Measurements from ENCODE around the gene UBE2O. TPM values are rescaled to one million over a fixed set of nuclear protein-coding genes. Genes with fewer than 3 reads are reported as not detected.
"Not testable (repeated sequence)": the region's sequence is repeated elsewhere in the genome, so short reads cannot be mapped to it uniquely, and the experiment has no call there.

The UBE2O gene
- total and polyA plus RNA-seq, 7 donors: 6.2 to 26.3 (median 12.9) TPM

DNA sequence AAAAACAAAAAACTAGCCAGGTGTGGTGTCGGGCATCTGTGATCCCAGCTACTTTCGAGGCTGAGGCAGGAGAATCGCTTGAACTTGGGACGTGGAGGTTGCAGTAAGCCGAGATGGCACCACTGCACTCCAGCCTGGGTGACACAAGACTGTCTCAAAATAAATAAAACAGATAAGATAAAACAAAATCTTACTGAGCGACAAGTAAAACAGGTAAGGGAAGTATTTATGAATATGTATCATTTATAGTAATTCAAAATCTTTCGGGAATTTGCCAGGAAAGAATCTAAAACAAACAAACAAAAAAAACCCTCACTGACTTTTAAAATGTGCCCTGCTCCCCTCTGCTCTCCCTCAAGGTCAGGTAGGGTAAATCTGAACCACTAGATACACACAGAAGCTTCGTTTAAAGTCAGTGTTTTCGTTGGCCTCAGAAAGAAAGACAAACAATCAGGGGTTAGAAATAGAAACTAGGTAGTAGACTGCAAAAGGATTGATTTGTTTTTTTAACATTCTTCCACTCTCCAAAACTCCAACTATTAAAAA lies 101.4 kb downstream of the UBE2O start:
- WGBS, 2 donors: 72 to 84% methylated on average over 9 of the region's 9 CpGs
- DNase-seq: no peak
- H3K9me3 ChIP-seq: no peaks in the 10 kb centered on the region
- peaks cover 3 to 21% (median 18%) of the 10 kb centered on the region in 4 donors for H3K4me1 ChIP-seq
- no peak overlapping the region for H3K4me3 ChIP-seq
- H3K36me3 ChIP-seq: peaks cover 5 to 17% (median 11%) of the 10 kb centered on the region in 4 donors
- H3K27me3 ChIP-seq: no peaks in the 10 kb centered on the region
- no peak for TF ChIP-seq POLR2A (IDR thresholded peaks at IDR 0.05)
- no peak overlapping the region for H3K27ac ChIP-seq
- intact Hi-C loops (cut with DNase I): no loop called here

DNA sequence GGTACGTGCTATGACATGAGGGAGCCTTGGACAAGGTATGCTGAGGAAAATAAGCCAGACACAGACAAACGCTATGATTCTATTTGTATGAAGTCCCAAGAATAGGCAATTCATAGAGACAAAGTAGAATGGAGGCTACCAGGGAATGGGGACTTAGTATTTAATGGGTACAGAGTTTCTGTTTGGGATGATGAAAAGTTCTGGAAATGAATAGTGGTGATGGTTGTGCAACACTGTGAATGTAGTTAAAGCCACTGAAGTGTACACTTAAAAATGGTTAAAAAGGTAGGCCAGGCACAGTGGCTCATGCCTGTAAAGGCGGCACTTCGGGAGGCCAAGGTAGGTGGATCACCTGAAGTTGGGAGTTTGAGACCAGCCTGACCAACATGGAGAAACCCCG lies 102.5 kb downstream of the UBE2O start:
- Histone ChIP-seq H3K27me3 (no peaks in the 10 kb centered on the region), H3K4me3 (no peak overlapping the region), H3K36me3 (peaks cover 11 to 28% (median 17%) of the 10 kb centered on the region in 4 donors), H3K9me3 (no peaks in the 10 kb centered on the region), H3K4me1 (peaks cover 3 to 21% (median 18%) of the 10 kb centered on the region in 4 donors), H3K27ac (no peak overlapping the region)
- no peak for DNase-seq
- 97 to 98% methylated on average over 5 of the region's 5 CpGs for WGBS, 2 donors
- intact Hi-C loops (cut with DNase I): no loop called here
- no peak for TF ChIP-seq CTCF (IDR thresholded peaks at IDR 0.05)
- no peak for TF ChIP-seq POLR2AphosphoS5 (IDR thresholded peaks at IDR 0.05)
- no peak for TF ChIP-seq EP300 (IDR thresholded peaks at IDR 0.05)
- no peak for TF ChIP-seq POLR2A (IDR thresholded peaks at IDR 0.05)

DNA sequence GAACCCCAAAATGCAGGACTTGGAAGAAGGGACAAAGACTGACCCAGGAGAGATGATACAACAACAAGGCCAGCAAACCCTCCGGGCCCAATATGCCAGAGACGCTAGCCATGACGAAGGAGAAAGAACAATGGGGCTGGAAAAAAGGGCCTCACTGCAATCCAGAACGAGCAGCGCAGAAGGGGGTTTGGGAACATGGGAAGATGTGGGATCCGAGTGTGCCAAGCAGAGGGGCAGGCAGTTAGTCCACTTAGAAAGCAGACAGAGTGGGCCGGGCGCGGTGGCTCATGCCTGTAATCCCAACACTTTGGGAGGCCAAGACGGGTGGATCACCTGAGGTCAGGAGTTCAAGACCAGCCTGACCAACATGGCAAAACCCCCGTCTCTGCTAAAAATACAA lies 106.0 kb downstream of the UBE2O start:
- H3K27ac ChIP-seq; DNase-seq; H3K4me1 ChIP-seq; intact Hi-C loops (cut with DNase I); H3K4me3 ChIP-seq; H3K27me3 ChIP-seq; H3K9me3 ChIP-seq: not testable (repeated sequence)
- H3K36me3 ChIP-seq: peaks cover 11 to 61% (median 29%) of the 10 kb centered on the region in 4 donors
- WGBS, 2 donors: 96 to 97% methylated on average over 11 of the region's 11 CpGs

DNA sequence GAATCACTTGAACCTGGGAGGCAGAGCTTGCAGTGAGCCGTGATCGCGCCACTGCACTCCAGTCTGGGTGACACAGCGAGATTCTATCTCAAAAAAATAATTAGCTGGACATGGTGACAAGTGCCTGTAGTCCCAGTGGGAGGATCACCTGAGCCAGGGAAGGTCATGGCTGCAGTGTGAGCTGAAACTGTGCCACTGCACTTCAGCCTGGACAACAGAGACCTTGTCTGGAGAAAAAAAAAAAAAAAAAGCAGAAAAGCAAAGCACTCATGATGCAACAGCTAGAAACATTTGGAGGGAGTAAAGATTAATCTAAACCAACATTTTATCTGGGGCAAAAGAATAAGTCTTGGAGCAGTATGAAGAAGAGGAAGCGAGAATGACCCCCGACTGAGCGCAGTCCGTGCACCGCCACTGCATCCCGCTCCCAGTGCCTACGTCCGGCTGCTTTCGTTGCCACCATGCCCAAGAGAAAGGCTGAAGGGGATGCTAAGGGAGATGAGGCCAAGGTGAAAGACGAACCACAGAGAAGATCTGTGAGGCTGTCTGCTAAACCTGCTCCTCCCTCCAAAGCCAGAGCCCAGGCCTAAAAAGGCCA lies 107.5 kb downstream of the UBE2O start:
- no peak overlapping the region for H3K4me3 ChIP-seq
- TF ChIP-seq POLR2AphosphoS5 (IDR thresholded peaks at IDR 0.05) (no peak), EP300 (IDR thresholded peaks at IDR 0.05) (no peak), CTCF (IDR thresholded peaks at IDR 0.05) (no peak), POLR2A (IDR thresholded peaks at IDR 0.05) (no peak)
- no peak for DNase-seq
- peaks cover 11 to 71% (median 29%) of the 10 kb centered on the region in 4 donors for H3K36me3 ChIP-seq
- no peak overlapping the region for H3K27ac ChIP-seq
- WGBS, 2 donors: 95 to 97% methylated on average over 14 of the region's 14 CpGs
- intact Hi-C loops (cut with DNase I): no loop called here
- no peaks in the 10 kb centered on the region for H3K9me3 ChIP-seq
- no peaks in the 10 kb centered on the region for H3K4me1 ChIP-seq
- no peaks in the 10 kb centered on the region for H3K27me3 ChIP-seq

DNA sequence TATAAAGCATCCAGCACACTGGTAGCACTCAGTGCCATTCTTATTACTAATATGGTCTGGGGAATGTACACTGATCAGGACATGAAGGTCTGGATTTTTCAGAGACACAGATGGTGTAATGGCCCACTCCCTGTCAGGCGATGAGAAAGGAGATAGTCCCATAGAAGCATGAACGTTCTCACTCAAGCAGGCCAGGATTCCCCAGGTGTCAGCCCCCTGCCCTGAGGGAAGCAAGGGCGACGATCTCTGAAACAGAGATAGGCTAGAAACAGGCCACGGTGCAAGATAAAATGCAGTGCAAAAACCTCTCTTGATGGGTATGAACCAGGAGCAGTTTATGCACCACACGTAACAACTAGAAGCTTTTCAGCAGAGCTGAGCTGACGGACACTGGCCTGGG lies 109.8 kb downstream of the UBE2O start:
- H3K36me3 ChIP-seq: peaks cover 7 to 71% (median 29%) of the 10 kb centered on the region in 4 donors
- peaks cover 0 to 3% (median 1%) of the 10 kb centered on the region in 4 donors for H3K4me1 ChIP-seq
- H3K27ac ChIP-seq: no peak overlapping the region
- TF ChIP-seq EP300 (IDR thresholded peaks at IDR 0.05) (no peak), CTCF (IDR thresholded peaks at IDR 0.05) (no peak), POLR2AphosphoS5 (IDR thresholded peaks at IDR 0.05) (no peak), POLR2A (IDR thresholded peaks at IDR 0.05) (no peak)
- intact Hi-C loops (cut with DNase I): no loop called here
- 95 to 96% methylated on average over 7 of the region's 7 CpGs for WGBS, 2 donors
- no peak for DNase-seq
- H3K9me3 ChIP-seq: no peaks in the 10 kb centered on the region
- no peak overlapping the region for H3K4me3 ChIP-seq
- H3K27me3 ChIP-seq: no peaks in the 10 kb centered on the region

GRCh38 chr17:76341301-76341700 lies 111.7 kb downstream of the UBE2O start:
- Histone ChIP-seq H3K36me3 (peaks cover 0 to 53% (median 18%) of the 10 kb centered on the region in 4 donors), H3K27ac (no peak overlapping the region), H3K9me3 (no peaks in the 10 kb centered on the region), H3K4me3 (no peak overlapping the region), H3K4me1 (peaks cover 0 to 10% (median 3%) of the 10 kb centered on the region in 4 donors), H3K27me3 (no peaks in the 10 kb centered on the region)
- peak; percentile 8 for DNase-seq
- 95 to 96% methylated on average over 6 of the region's 6 CpGs for WGBS, 2 donors
- intact Hi-C loops (cut with DNase I): no loop called here
- TF ChIP-seq POLR2A (IDR thresholded peaks at IDR 0.05) (no peak), EP300 (IDR thresholded peaks at IDR 0.05) (no peak), POLR2AphosphoS5 (IDR thresholded peaks at IDR 0.05) (no peak), CTCF (IDR thresholded peaks at IDR 0.05) (no peak)
